HepG2 (cell line): Measurements from ENCODE around the gene ANAPC5. TPM values are rescaled to one million over a fixed set of nuclear protein-coding genes. Genes with fewer than 3 reads are reported as not detected.

Experiments used
- KDM4B ChIP-seq: sonication (generic); formaldehyde crosslinking; IDR thresholded peaks from 2 replicates; pipeline ENCODE4 v1.4.0; 2020; ENCODE audit warnings: missing genetic modification reagents
- MTA1 ChIP-seq: sonication (generic); formaldehyde crosslinking; IDR thresholded peaks from 2 replicates; pipeline ENCODE4 v1.4.0; 2020; ENCODE audit warnings: missing genetic modification reagents, mild to moderate bottlenecking, borderline replicate concordance
- NFATC3 ChIP-seq: sonication (generic); formaldehyde crosslinking; IDR thresholded peaks from 2 replicates; pipeline ENCODE4 v1.5.1; 2020; ENCODE audit warnings: mild to moderate bottlenecking, missing genetic modification reagents
- NR2F1 ChIP-seq, 2 experiments: fragments of 450-650 bp in 1 of 2; formaldehyde crosslinking in 1 of 2; IDR thresholded peaks; 2 replicates each; pipeline versions ENCODE4 v1.5.0 to v1.6.1; 2016 to 2020; ENCODE audit warnings: mild to moderate bottlenecking in 1 of 2, missing compliant biosample characterization in 1 of 2, missing genetic modification reagents in 1 of 2, moderate library complexity in 1 of 2
- ZBTB40 ChIP-seq, 2 experiments: fragments of 450-650 bp in 1 of 2; sonication (generic) in 1 of 2; formaldehyde crosslinking in 1 of 2; IDR thresholded peaks; 2 replicates each; pipeline versions ENCODE4 v1.6.1 to v1.8.0; 2016 to 2022; ENCODE audit warnings: antibody characterized with exemption in 1 of 2, mild to moderate bottlenecking in 1 of 2, missing genetic modification reagents in 1 of 2
- ZFP91 ChIP-seq: sonication (generic); formaldehyde crosslinking; IDR thresholded peaks from 2 replicates; pipeline ENCODE4 v1.9.0; 2022; ENCODE audit warnings: missing genetic modification reagents, mild to moderate bottlenecking, borderline replicate concordance
- ZNF441 ChIP-seq: sonication (generic); formaldehyde crosslinking; IDR thresholded peaks from 2 replicates; pipeline ENCODE4 v1.7.0; 2021; ENCODE audit warnings: missing genetic modification reagents, borderline replicate concordance
- ZNF460 ChIP-seq: sonication (generic); formaldehyde crosslinking; IDR thresholded peaks from 2 replicates; pipeline ENCODE4 v1.5.1; 2020; ENCODE audit warnings: missing genetic modification reagents, mild to moderate bottlenecking, borderline replicate concordance
- ZNF501 ChIP-seq: sonication (generic); formaldehyde crosslinking; IDR thresholded peaks from 2 replicates; pipeline ENCODE4 v1.5.1; 2020; ENCODE audit warnings: mild to moderate bottlenecking, moderate library complexity, missing genetic modification reagents
- ZNF572 ChIP-seq: sonication (generic); formaldehyde crosslinking; IDR thresholded peaks from 2 replicates; pipeline ENCODE4 v1.5.1; 2020; ENCODE audit warnings: mild to moderate bottlenecking, missing genetic modification reagents
- polyA plus RNA-seq, 8 experiments: library from polyadenylated mRNA; depleted of rRNA in 3 of 8; stranded (reverse) in 7 of 8; unstranded in 1 of 8; fragments of >200 nt; fragmentation: Illumina TruSeq in 4 of 8; extraction: Trizol in 4 of 8; gene quantifications; 2 replicates each; pipeline versions ENCODE4 v1.2.1 to v1.2.3, GENCODE V29; 2011 to 2016; ENCODE audit warnings: low read depth in 4 of 8, missing spikeins in 1 of 8, mixed read lengths in 1 of 8; ENCODE audit not compliant: insufficient read depth in 1 of 8
- total RNA-seq, 5 experiments: library from RNA; depleted of rRNA; stranded (reverse); fragments of >200 nt; fragmentation: Illumina TruSeq; extraction: Trizol; gene quantifications; 2 replicates each; pipeline ENCODE4 v1.2.3, GENCODE V29; 2016; ENCODE audit warnings: low read depth in 1 of 5
- TF ChIP-seq, protein P1 (sequence below): sonication (generic); formaldehyde crosslinking; IDR thresholded peaks from 2 replicates; pipeline ENCODE4 v1.4.0; 2020; ENCODE audit warnings: mild to moderate bottlenecking, missing genetic modification reagents

The ANAPC5 gene
- total and polyA plus RNA-seq, 2 of the 13 experiments (the other 11 are each of a cell fraction or from before 2014, with no cell fraction given): 146 to 161 TPM

DNA sequence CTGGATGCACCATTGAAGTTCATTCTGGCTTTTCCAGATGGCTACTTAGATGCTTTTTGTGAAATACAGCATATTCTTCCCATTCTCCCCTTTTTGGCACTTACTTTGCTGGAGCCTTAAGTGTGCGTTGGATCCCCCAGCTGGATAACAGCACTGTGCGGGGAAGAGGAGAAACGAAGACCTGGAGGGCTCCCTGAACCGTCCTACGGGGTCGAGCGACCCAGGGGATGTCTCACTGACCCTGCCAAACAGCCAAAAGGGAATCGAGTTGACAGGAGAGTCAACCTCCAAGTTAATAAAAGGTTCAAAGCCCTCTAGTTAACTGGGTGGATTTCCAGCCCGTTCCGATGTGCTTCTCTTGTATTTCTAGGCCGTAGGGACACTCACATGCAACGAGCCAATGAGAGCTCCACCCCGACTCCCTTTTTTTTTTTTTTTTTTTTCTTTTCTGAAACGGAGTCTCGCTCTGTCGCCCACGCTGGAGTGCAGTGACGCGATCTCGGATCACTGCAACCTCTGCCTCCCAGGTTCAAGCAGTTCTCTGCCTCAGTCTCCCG lies 54.7 kb downstream of the ANAPC5 start (continued):
- TF ChIP-seq ZBTB40 (IDR thresholded peaks at IDR 0.05) (no peak), ZBTB40 (CRISPR knock-in tag; IDR thresholded peaks at IDR 0.05) (0 out of 2 replicates have a peak, but pooled peaks have one; percentile 12), MTA1 (CRISPR knock-in tag) (no peak), ZFP91 (CRISPR knock-in tag) (peak; percentile 30; the same call in 1 of the 2 replicates), NR2F1 (CRISPR knock-in tag; IDR thresholded peaks at IDR 0.05) (no peak), NFATC3 (no peak), ZNF501 (CRISPR knock-in tag) (peak; percentile 85; the same call in 1 of the 2 replicates), ZNF441 (CRISPR knock-in tag) (peak; percentile 77; the same call in 1 of the 2 replicates), KDM4B (CRISPR knock-in tag) (no peak), ZNF460 (CRISPR knock-in tag) (0 out of 2 replicates have a peak, but pooled peaks have one; percentile 14), ZNF572 (peak; percentile 12; the same call in 1 of the 2 replicates)
- TF ChIP-seq, protein P1, sequence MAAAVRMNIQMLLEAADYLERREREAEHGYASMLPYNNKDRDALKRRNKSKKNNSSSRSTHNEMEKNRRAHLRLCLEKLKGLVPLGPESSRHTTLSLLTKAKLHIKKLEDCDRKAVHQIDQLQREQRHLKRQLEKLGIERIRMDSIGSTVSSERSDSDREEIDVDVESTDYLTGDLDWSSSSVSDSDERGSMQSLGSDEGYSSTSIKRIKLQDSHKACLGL (CRISPR knock-in tag): 0 out of 2 replicates have a peak, but pooled peaks have one; percentile 2
